ENCODE data around the gene OR8A1.

- TF ChIP-seq CTCF (IDR thresholded peaks at IDR 0.05) (no peak), POLR2AphosphoS5 (IDR thresholded peaks at IDR 0.05) (no peak), POLR2A (IDR thresholded peaks at IDR 0.05) (no peak), EP300 (IDR thresholded peaks at IDR 0.05) (no peak)
Measured at GRCh38 chr11:124541204-124541603, 28.6 kb upstream of the OR8A1 start.
